K562 (cell line): ENCODE measurements around the gene SCYL1. TPM values are rescaled to one million over a fixed set of nuclear protein-coding genes. Genes with fewer than 3 reads are reported as not detected.

Source experiments
- KAT2B ChIP-seq: IDR thresholded peaks from one replicate; pipeline ENCODE4 v1.6.1; 2012; ENCODE audit warnings: low read depth, mild to moderate bottlenecking, control low read depth, inconsistent platforms, low read length, moderate library complexity
- MEF2D ChIP-seq: conservative IDR thresholded peaks from 2 replicates; pipeline ENCODE4 v1.6.1; 2016; ENCODE audit warnings: low read depth, missing genetic modification characterization, missing compliant biosample characterization
- MGA ChIP-seq: fragments of 450-650 bp; IDR thresholded peaks from 2 replicates; pipeline ENCODE4 v1.6.1; 2016; ENCODE audit warnings: mild to moderate bottlenecking, moderate library complexity
- RNF2 ChIP-seq: sonication (generic); IDR thresholded peaks from 2 replicates; pipeline ENCODE4 v1.6.1; 2016
- SETDB1 ChIP-seq: IDR thresholded peaks from one replicate; pipeline ENCODE4 v1.6.1; 2012; ENCODE audit warnings: low read length, control low read depth, inconsistent platforms
- SMAD2 ChIP-seq: fragments of 150-350 bp; IDR thresholded peaks from 2 replicates; pipeline ENCODE4 v1.6.1; 2014; ENCODE audit warnings: low read depth, mild to moderate bottlenecking, low read length
- SMARCA4 ChIP-seq: fragments of 450-650 bp; IDR thresholded peaks from 2 replicates; pipeline ENCODE4 v1.6.1; 2016
- STAT5A ChIP-seq: IDR thresholded peaks from 2 replicates; pipeline ENCODE4 v1.6.1; 2012; ENCODE audit warnings: low read length, inconsistent platforms, borderline replicate concordance
- ZNF583 ChIP-seq: fragments of 250-450 bp; sonication (Bioruptor Pico); IDR thresholded peaks from 2 replicates; pipeline ENCODE4 v1.4.0; 2020
- ZNF707 ChIP-seq: fragments of 250-450 bp; sonication (Bioruptor Pico); conservative IDR thresholded peaks from 2 replicates; pipeline ENCODE4 v1.8.0; 2022; ENCODE audit warnings: inconsistent platforms, mild to moderate bottlenecking, moderate library complexity
- polyA plus RNA-seq, 8 experiments: library from polyadenylated mRNA; depleted of rRNA in 4 of 8; stranded (reverse) in 5 of 8; unstranded in 3 of 8; fragments of >200 nt; fragmentation: Nextera tagmentation in 2 of 8; fragmentation: Illumina TruSeq in 1 of 8; extraction: Ambion mirVana in 2 of 8; extraction: Trizol in 1 of 8; gene quantifications; 2 replicates each; pipeline versions ENCODE4 v1.2.1 to v1.2.3, GENCODE V29; 2011 to 2014; ENCODE audit warnings: inconsistent platforms in 1 of 8, missing spikeins in 1 of 8
- total RNA-seq, 7 experiments: library from RNA; depleted of rRNA in 6 of 7; stranded (reverse); fragments of >200 nt in 6 of 7; fragmentation: Illumina TruSeq in 2 of 7; extraction: Trizol in 2 of 7; gene quantifications; 2 replicates each; pipeline versions ENCODE4 v1.2.1 to v1.2.3, GENCODE V29; 2011 to 2021; ENCODE audit warnings: low replicate concordance in 1 of 7
- TF ChIP-seq, protein P1 (sequence below): fragments of 450-650 bp; formaldehyde crosslinking; conservative IDR thresholded peaks from 2 replicates; pipeline ENCODE4 v1.4.0; 2022; ENCODE audit warnings: mild to moderate bottlenecking, missing genetic modification characterization
- TF ChIP-seq, protein P2 (sequence below): fragments of 250-450 bp; sonication (Bioruptor Pico); IDR thresholded peaks from 2 replicates; pipeline ENCODE4 v1.9.0; 2021; ENCODE audit warnings: mild to moderate bottlenecking
- TF ChIP-seq, protein P3 (sequence below): fragments of 250-450 bp; sonication (Bioruptor Pico); IDR thresholded peaks from 2 replicates; pipeline ENCODE4 v1.5.0; 2020; ENCODE audit warnings: mild to moderate bottlenecking, borderline replicate concordance

SCYL1 gene
- total and polyA plus RNA-seq, 9 of the 15 experiments (the other 6 are each of a cell fraction or from before 2014, with no cell fraction given) = 1.9 to 145 (median 57.6) TPM

DNA sequence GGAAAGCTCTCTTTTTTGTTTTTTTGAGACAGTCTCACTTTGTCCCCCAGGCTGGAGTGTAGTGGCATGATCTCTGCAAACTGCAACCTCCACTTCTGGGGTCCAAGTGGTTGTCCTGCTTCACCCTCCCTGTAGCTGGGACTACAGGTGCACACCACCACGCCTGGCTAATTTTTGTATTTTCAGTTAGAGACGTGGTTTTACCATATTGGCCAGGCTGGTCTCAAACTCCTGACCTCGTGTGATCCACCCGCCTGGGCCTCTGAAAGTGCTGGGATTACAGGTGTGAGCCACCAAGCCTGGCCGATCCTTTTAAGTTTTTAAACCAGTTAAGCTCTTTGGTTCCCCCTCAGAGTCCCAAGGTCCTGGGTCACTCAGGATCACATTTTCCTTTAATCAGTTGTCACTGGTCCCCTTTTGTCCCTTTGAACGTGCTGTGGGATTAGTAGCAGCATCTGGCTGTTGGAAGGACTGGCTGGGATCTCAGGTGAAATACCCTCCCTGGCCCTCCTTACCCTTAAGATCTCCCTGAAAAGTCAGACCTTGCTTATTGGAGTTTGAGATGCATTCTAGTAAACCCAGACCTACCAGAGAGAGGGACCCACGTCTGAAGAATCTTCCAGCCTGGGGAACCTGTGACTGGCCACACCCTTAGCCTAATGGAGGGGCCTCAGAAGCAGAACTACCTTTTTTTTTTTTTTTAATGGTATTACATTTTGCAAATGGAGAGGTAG is 17.9 kb upstream of the SCYL1 start (continued):
- peak; percentile 31; the same call in 1 of the 2 replicates for TF ChIP-seq MGA
- peak; percentile 43 for TF ChIP-seq SMARCA4
- TF ChIP-seq, protein P1, sequence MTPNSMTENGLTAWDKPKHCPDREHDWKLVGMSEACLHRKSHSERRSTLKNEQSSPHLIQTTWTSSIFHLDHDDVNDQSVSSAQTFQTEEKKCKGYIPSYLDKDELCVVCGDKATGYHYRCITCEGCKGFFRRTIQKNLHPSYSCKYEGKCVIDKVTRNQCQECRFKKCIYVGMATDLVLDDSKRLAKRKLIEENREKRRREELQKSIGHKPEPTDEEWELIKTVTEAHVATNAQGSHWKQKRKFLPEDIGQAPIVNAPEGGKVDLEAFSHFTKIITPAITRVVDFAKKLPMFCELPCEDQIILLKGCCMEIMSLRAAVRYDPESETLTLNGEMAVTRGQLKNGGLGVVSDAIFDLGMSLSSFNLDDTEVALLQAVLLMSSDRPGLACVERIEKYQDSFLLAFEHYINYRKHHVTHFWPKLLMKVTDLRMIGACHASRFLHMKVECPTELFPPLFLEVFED (CRISPR knock-in tag) = peak; percentile 100
- TF ChIP-seq STAT5A = peak; percentile 69
- TF ChIP-seq MEF2D = peak; percentile 14
- no peak for TF ChIP-seq KAT2B
- peak; percentile 76; the same call in 1 of the 2 replicates for TF ChIP-seq RNF2
- TF ChIP-seq, protein P2, sequence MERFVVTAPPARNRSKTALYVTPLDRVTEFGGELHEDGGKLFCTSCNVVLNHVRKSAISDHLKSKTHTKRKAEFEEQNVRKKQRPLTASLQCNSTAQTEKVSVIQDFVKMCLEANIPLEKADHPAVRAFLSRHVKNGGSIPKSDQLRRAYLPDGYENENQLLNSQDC (CRISPR knock-in tag) = peak; percentile 96
- no peak for TF ChIP-seq SETDB1
- TF ChIP-seq, protein P3, sequence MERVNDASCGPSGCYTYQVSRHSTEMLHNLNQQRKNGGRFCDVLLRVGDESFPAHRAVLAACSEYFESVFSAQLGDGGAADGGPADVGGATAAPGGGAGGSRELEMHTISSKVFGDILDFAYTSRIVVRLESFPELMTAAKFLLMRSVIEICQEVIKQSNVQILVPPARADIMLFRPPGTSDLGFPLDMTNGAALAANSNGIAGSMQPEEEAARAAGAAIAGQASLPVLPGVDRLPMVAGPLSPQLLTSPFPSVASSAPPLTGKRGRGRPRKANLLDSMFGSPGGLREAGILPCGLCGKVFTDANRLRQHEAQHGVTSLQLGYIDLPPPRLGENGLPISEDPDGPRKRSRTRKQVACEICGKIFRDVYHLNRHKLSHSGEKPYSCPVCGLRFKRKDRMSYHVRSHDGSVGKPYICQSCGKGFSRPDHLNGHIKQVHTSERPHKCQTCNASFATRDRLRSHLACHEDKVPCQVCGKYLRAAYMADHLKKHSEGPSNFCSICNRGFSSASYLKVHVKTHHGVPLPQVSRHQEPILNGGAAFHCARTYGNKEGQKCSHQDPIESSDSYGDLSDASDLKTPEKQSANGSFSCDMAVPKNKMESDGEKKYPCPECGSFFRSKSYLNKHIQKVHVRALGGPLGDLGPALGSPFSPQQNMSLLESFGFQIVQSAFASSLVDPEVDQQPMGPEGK (CRISPR knock-in tag) = peak; percentile 96
- no peak for TF ChIP-seq SMAD2
- TF ChIP-seq ZNF583 (CRISPR knock-in tag) = no peak
- peak; percentile 54; the same call in 1 of the 2 replicates for TF ChIP-seq ZNF707 (CRISPR knock-in tag)
